RWPE1 (cell line): ENCODE data around the gene GLI3.

ENCODE experiments used
- CTCF ChIA-PET: fragments of 350-600 bp; sonication (Branson Sonifier 250); formaldehyde crosslinking; extraction: SDS; loops from one replicate; lab custom pipeline; 2021; lab: Yijun Ruan, JAX
- POLR2A ChIA-PET: fragments of 400-600 bp; formaldehyde crosslinking; extraction: SDS; loops from one replicate; lab custom pipeline; 2020; ENCODE audit warnings: antibody characterized with exemption; ENCODE audit not compliant: low non-redundant PET; lab: Yijun Ruan, JAX
- DNase-seq: peaks from one replicate; pipeline ENCODE4 v3.0.0; 2012; ENCODE audit warnings: low spot score
- H3K27ac ChIP-seq: fragments of 450-650 bp; 2 replicates; pipeline ENCODE4 v1.5.1; 2017
- CTCF ChIP-seq: fragments of 450-650 bp; conservative IDR thresholded peaks from 2 replicates; pipeline ENCODE4 v1.5.1; 2017; ENCODE audit warnings: low read depth, mild to moderate bottlenecking

The GLI3 gene

GRCh38 chr7:42096681-42097561, 140.1 kb downstream of the GLI3 start:
- H3K27ac ChIP-seq = peak overlapping the region; percentile 61
- no peak for DNase-seq
- ChIA-PET POLR2A (no interaction called here), CTCF (no interaction called here)
- TF ChIP-seq CTCF = no peak

DNA sequence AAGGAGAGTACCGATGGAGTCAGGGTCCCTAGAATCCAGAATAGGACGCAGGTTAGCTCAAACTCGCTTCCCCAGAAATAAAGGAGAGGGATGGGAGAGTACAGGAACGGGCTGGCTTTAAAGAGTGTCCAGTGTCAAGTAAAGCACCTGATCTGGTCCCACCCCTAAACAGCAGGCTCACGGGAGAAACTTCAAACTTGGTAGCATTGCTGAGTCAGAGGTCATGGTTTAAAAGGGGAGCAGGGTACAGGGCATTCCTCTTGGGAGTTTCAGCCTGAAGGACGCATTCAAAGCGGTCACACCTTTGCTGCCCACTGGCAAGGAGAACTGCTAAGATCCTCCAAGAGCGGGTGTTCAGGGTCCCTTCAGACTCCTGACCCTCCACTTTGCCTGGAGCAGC, 140.7 kb downstream of the GLI3 start:
- no peak for TF ChIP-seq CTCF
- no peak for DNase-seq
- CTCF ChIA-PET = interaction anchor here (0.6 kb wide), 1 partner anchor 727 kb away, joined by 4 read pairs; no protein-coding TSS in a partner anchor
- POLR2A ChIA-PET = no interaction called here
- H3K27ac ChIP-seq = peak overlapping the region; percentile 61

GRCh38 chr7:42095791-42096190, 141.2 kb downstream of the GLI3 start:
- CTCF ChIA-PET = interaction anchor here (0.6 kb wide), 1 partner anchor 727 kb away, joined by 4 read pairs; no protein-coding TSS in a partner anchor
- POLR2A ChIA-PET = no interaction called here
- no peak for DNase-seq
- peak overlapping the region; percentile 61; the same call in 1 of the 2 replicates for H3K27ac ChIP-seq
- TF ChIP-seq CTCF = no peak

- DNase-seq = no peak
- POLR2A ChIA-PET = no interaction called here
- TF ChIP-seq CTCF = no peak
- CTCF ChIA-PET = interaction anchor here (0.6 kb wide), 2 partner anchors 36 to 885 kb away, joined by 3 to 5 read pairs; no protein-coding TSS in a partner anchor
- peak overlapping the region; percentile 4; the same call in 1 of the 2 replicates for H3K27ac ChIP-seq
Observed at GRCh38 chr7:42093349-42093905, 143.6 kb downstream of the GLI3 start.

DNA sequence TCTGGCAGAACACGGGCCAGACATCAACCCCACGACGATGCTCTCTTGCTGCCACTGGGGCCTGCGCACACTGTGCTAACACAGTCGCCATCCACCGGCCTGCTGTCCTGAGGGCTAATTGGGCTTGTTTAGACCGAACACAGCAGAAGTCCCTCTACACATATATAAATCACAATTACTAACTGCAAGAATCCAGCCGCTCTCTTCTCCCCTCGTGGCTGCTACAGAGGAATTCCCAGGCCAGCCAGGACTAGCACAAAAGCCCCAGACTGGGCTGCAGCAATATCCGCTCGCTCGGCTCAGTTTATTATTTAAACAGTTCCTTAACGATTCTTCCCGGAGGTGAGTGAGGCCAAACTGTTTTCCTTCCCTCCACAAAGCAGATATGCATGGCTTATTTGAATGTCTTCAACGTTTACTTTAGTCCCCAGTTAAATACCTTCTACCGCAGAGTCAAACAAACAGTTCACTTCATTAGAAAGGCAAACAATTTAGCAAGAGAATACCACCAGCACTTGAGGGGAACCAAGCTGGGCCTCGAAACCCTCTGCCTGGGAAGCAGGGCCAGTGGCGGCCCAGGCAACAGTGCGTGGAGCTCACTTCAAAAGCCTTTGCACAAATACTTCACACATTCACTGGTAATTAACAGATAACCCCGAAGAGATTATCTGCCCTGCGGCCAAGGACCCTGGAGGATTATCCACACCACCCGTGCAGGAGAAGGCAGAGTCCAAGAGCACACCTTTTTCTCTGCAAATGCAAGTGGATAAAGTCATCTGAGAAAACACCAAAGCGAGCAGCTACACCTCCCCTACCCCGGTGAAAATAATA, 145.3 kb downstream of the GLI3 start:
- DNase-seq = no peak
- no peak for TF ChIP-seq CTCF
- H3K27ac ChIP-seq = peak overlapping the region; percentile 4; the same call in 1 of the 2 replicates
- ChIA-PET POLR2A (no interaction called here), CTCF (no interaction called here)

- no peak for TF ChIP-seq CTCF
- CTCF ChIA-PET = no interaction called here
- no peak overlapping the region for H3K27ac ChIP-seq
- POLR2A ChIA-PET = no interaction called here
- DNase-seq = no peak
Observed at GRCh38 chr7:42090806-42091205, 146.2 kb downstream of the GLI3 start.
